Tibial artery (tissue), 4 donors: ENCODE results near the gene SORCS2.

ENCODE experiments used
- DNase-seq, 2 donors: peaks; one replicate each; pipeline ENCODE4 v3.0.0-alpha.2; 2019
- H3K27ac ChIP-seq, 2 donors: fragments of 200-600 bp; sonication (generic) in 1 of 2; 1 replicate in 1 of 2; 2 replicates in 1 of 2; pipeline ENCODE4 v1.5.1; 2018 to 2019; ENCODE audit warnings: mild to moderate bottlenecking in 1 of 2
- H3K27me3 ChIP-seq, 2 donors: fragments of 200-600 bp; sonication (generic) in 1 of 2; one replicate each; pipeline versions ENCODE4 v1.5.1 to v1.6.0; 2016 to 2019
- H3K36me3 ChIP-seq, 3 donors: fragments of 200-600 bp; sonication (generic) in 2 of 3; one replicate each; pipeline ENCODE4 v1.5.1; 2016 to 2019; ENCODE audit warnings: mild to moderate bottlenecking in 2 of 3
- H3K4me1 ChIP-seq, 4 donors: fragments of 200-600 bp; sonication (generic) in 2 of 4; 1 replicate in 3 of 4; 2 replicates in 1 of 4; pipeline ENCODE4 v1.5.1; 2016 to 2019
- H3K4me3 ChIP-seq, 2 donors: fragments of 200-600 bp; sonication (generic) in 1 of 2; 1 replicate in 1 of 2; 2 replicates in 1 of 2; pipeline ENCODE4 v1.5.1; 2018 to 2019; ENCODE audit warnings: mild to moderate bottlenecking in 2 of 2
- H3K9me3 ChIP-seq, 3 donors: fragments of 200-600 bp; sonication (generic) in 1 of 3; one replicate each; pipeline ENCODE4 v1.5.1; 2016 to 2019
- intact Hi-C: fragments of 100-400 bp; cut with DNase I; formaldehyde crosslinking; loops from one replicate; pipeline ENCODE4 v1.15.0; 2023; ENCODE audit warnings: low total_unique reads
- TF ChIP-seq, protein P1 (sequence below), 2 experiments: fragments of 200-600 bp in 1 of 2; fragments of 450-650 bp in 1 of 2; IDR thresholded peaks; one replicate each; pipeline ENCODE4 v1.5.1; 2017 to 2019; ENCODE audit warnings: antibody characterized with exemption in 2 of 2, mild to moderate bottlenecking in 1 of 2, moderate library complexity in 1 of 2

SORCS2 gene

DNA sequence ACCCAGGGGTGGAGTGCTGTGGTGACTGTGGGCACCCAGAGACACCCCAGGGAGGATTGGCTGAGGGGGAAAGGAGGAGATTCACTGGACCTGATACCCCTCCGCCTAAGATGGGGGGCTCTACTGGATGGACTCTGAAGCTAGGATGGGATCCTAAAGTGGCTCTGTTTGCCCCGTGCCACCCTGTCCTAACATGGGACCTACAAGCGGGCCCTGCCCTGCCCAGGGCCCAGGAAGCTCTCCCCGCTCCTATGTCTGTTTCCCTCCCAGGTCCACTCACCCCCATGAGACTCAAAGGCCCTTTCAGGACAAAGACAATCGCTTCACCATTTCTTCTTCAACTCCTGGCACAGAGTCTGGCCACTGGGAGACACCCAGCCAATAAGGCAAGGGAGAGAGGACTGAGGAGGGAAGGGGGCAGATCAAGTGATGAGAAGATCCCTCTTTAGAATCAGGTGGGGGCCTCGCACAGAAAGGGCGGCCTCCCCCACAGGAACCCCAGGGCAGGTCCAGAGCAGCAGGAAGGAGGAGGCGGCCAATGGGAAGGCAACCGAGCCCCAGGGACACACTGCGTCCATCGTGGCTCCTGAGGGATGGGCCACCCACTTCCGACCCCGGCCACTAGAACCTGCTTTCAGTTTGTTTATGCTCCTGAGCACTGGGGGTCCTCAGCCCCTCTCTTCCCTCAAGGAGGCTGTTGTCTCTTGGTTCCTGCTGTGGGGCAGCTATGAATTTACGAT lies 592.0 kb downstream of the SORCS2 start:
- no peaks in the 10 kb centered on the region for H3K27me3 ChIP-seq
- H3K4me3 ChIP-seq, result no peak overlapping the region
- H3K4me1 ChIP-seq, result peaks cover 0 to 28% (median 16%) of the 10 kb centered on the region in 4 donors
- TF ChIP-seq, protein P1, sequence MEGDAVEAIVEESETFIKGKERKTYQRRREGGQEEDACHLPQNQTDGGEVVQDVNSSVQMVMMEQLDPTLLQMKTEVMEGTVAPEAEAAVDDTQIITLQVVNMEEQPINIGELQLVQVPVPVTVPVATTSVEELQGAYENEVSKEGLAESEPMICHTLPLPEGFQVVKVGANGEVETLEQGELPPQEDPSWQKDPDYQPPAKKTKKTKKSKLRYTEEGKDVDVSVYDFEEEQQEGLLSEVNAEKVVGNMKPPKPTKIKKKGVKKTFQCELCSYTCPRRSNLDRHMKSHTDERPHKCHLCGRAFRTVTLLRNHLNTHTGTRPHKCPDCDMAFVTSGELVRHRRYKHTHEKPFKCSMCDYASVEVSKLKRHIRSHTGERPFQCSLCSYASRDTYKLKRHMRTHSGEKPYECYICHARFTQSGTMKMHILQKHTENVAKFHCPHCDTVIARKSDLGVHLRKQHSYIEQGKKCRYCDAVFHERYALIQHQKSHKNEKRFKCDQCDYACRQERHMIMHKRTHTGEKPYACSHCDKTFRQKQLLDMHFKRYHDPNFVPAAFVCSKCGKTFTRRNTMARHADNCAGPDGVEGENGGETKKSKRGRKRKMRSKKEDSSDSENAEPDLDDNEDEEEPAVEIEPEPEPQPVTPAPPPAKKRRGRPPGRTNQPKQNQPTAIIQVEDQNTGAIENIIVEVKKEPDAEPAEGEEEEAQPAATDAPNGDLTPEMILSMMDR (IDR thresholded peaks at IDR 0.05), result no peak
- H3K36me3 ChIP-seq, result peaks cover 9 to 19% (median 17%) of the 10 kb centered on the region in 3 donors
- intact Hi-C loops, result no loop called here
- peak in 1 of 2 donors; percentile 47 for DNase-seq
- H3K9me3 ChIP-seq, result no peaks in the 10 kb centered on the region
- H3K27ac ChIP-seq, result peak overlapping the region; percentile 60 to 74

DNA sequence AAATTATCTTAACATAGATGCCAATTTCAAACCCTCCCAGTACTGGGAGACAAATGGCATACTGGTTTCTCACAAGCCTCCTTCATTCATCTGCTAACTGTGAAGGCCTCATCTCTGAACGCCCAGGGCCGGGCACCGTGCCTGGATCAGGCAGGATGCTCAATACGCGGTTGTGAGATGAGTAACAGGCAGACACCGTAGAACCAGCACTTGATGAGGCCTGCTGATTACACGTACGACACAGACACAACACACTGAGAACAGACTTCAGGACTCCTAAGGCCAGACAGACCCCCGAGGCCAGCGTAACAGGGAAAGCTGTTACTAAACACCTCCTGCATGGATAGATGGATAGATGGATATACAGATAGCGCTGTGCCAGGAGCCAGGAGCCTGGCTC lies 592.7 kb downstream of the SORCS2 start:
- Histone ChIP-seq H3K9me3 (no peaks in the 10 kb centered on the region), H3K36me3 (peaks cover 9 to 19% (median 17%) of the 10 kb centered on the region in 3 donors), H3K27me3 (no peaks in the 10 kb centered on the region), H3K27ac (no peak overlapping the region), H3K4me3 (no peak overlapping the region), H3K4me1 (peaks cover 0 to 28% (median 16%) of the 10 kb centered on the region in 4 donors)
- intact Hi-C loops, result no loop called here
- TF ChIP-seq, protein P1 (IDR thresholded peaks at IDR 0.05), result no peak
- DNase-seq, result peak in 1 of 2 donors; percentile 46

- Histone ChIP-seq H3K27me3 (no peaks in the 10 kb centered on the region), H3K27ac (no peak overlapping the region), H3K9me3 (no peaks in the 10 kb centered on the region), H3K4me3 (no peak overlapping the region), H3K4me1 (peaks cover 0 to 25% (median 15%) of the 10 kb centered on the region in 4 donors), H3K36me3 (peaks cover 9 to 19% (median 17%) of the 10 kb centered on the region in 3 donors)
- intact Hi-C loops, result no loop called here
- DNase-seq, result peak in 1 of 2 donors; percentile 47
- TF ChIP-seq, protein P1 (IDR thresholded peaks at IDR 0.05), result no peak
Observed at GRCh38 chr4:7786040-7786439, 593.7 kb downstream of the SORCS2 start.

- peaks cover 9 to 19% (median 17%) of the 10 kb centered on the region in 3 donors for H3K36me3 ChIP-seq
- TF ChIP-seq, protein P1 (IDR thresholded peaks at IDR 0.05), result no peak
- no peaks in the 10 kb centered on the region for H3K9me3 ChIP-seq
- H3K4me3 ChIP-seq, result no peak overlapping the region
- no peaks in the 10 kb centered on the region for H3K27me3 ChIP-seq
- H3K4me1 ChIP-seq, result peaks cover 0 to 21% (median 10%) of the 10 kb centered on the region in 4 donors
- no peak overlapping the region for H3K27ac ChIP-seq
- DNase-seq, result no peak
- intact Hi-C loops, result no loop called here
Observed at GRCh38 chr4:7786517-7786916, 594.2 kb downstream of the SORCS2 start.

DNA sequence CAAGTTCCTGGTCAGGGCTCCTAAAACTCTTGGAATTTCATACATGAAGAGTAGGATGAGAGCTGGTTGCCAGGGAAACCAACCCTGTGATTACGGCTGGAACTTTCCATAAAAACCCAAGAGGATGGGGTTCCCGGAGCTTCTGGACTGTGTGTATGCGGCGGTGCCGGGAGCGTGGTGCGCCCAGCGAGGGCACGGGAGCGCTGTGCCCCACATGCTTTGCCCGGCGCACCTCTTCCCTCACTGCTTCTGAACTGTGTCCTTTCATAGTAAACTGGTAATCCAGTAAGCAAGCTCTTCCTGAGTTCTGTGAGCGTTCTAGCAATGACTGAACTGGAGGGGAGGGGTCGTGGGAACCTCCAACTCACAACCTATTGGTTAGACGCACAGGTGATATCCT lies 594.7 kb downstream of the SORCS2 start:
- Histone ChIP-seq H3K9me3 (no peaks in the 10 kb centered on the region), H3K27me3 (no peaks in the 10 kb centered on the region), H3K36me3 (peaks cover 9 to 19% (median 17%) of the 10 kb centered on the region in 3 donors), H3K27ac (no peak overlapping the region), H3K4me1 (peaks cover 0 to 15% (median 5%) of the 10 kb centered on the region in 4 donors), H3K4me3 (no peak overlapping the region)
- intact Hi-C loops, result no loop called here
- TF ChIP-seq, protein P1 (IDR thresholded peaks at IDR 0.05), result no peak
- peak in 1 of 2 donors; percentile 37 for DNase-seq
